ENCODE data around the gene CD69.

The CD69 gene
- 0.25 to 117 (median 6.1) reads per million in 18 experiments for total RNA-seq

DNA sequence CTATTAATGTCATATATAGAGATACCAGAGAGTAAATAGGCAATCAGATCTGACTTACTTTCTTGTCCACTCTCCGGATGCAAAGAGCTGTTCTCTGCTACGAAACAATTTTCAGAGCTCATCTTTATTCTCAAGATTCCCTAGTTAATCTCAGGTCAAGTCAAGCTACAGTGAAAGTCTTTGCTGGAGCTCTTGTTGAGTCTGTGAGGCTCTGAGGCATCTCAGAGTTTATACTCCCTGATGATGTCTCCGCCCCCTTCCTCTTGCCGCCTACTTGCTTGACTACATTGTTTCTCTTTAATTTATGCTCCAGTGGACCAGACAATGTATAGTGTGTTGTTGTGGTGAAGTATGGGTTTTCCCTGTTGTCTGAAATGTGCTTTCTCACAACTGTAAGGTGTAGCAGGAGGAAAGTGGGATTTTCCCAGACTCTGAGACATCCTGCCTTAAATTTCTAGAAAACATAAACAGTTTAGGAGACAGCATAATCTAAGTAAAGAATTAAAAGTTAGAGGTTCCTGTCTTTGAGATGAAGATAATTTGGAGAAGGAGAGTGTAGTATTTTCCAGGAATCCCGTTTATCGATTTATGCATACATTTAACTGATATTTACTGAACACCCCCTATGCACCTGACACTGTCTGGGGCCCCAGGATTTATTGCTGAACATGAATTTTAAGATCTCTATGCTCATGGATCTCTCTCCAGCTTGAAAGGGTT, at the start of gene CD69:
CD69 (minus strand) TSS at position 203 of the 720 bp plus-strand sequence; CDS start at position 122, 81 bp downstream.
- DNase-seq = peak; percentile 55 to 64

- peak in 1 of 2 donors; percentile 61 for DNase-seq
Measured at GRCh38 chr12:9809866-9810265, 49.2 kb upstream of the CD69 start.

DNA sequence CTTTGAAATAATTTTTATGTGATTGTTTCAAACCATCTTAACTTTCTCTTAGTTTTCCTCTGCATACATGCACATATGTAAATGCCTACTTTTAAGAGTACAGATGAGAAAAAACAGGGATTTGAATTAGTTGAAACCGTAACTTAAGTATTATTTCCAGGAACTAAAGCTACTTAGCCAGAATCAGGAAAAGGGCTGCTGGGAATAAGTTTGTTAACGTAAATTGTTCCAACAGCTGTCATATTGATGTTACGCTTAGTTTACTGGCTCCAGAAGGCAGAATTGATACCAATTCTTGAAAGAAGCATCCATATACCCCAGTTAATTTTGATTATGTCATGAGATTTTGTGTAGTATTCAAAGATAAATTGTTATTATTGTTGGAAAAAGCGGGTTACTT, 48.6 kb upstream of the CD69 start:
- no peak for DNase-seq

GRCh38 chr12:9808504-9808903, 47.8 kb upstream of the CD69 start:
- DNase-seq = peak; percentile 50 to 68

- no peak for DNase-seq
Measured at GRCh38 chr12:9806714-9807113, 46.0 kb upstream of the CD69 start.

DNA sequence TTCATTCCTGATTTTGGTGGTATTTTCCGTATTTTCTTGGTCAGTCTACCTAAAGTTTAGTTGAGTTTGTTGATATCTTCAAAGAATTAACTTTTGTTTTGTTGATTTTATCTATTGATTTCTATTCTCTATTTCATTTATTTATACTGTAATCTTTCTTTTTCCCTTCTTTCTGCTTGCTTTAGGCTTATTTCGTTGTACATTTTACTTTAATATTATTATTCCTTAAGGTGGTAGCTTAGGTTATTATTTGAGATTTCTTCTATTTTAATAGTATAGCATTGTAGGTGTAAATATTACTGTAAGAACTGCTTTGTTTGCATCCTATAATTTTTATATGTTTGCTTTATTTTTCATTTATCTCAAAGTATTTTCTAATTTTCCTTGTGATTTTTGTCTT, 45.2 kb upstream of the CD69 start:
- no peak for DNase-seq

DNA sequence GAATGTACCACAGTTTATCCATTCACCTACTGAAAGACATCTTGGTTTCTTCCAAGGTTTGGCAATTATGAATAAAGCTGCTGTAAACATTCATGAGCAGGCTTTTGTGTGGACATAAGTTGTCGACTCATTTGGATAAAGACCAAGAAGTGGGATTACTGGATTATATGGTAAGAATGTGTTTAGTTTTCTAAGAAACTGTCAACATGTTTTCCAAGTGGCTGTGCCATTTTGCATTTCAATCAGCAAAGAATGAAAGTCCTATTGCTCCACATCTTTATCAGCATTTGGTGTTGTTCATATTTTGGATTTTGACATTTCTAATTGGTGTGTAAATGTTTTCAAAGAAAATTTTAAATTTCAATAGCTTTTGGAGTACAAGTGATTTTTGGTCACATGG, 39.3 kb upstream of the CD69 start:
- no peak for DNase-seq

DNA sequence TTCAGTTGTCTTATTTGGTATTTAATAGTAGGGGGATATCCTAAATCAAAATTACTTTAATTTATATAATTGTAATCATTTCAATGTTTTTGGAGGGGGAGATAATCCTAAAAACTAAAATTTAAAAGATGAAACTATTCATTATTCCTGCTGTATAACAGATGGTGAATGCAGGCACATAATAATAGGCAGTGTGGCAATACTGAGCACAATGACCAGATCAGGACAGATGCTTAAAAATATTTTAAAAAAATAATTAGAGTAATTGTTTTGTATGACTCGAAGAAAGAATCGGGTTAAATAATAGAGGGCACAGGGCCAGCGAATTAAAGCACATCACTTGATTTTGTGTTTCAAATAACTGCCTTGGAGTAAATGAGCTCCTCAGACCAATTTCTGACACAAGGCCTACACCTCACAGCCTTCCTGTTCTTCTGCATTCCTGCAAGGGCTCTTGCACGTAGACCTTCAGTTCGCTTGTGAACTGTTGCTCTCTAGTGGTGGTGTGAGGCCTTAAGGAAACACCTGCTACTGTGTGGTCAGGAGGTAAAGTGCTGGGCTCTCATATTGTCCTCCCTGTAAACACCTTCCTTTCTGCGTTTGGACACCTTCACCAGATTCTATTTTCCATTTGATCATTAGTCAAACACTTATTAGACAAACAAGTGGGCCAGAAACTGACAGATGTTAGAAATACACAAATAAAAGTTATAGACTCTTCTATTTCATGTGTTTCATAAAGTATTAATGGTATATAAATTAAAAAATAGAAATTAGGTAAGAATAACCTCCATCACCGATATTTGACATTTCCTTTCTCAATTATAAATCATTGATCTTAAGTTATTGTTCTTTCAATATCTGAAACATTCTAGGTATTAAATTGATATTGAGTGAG, 37.3 kb upstream of the CD69 start:
- DNase-seq = peak; percentile 54 to 68

DNA sequence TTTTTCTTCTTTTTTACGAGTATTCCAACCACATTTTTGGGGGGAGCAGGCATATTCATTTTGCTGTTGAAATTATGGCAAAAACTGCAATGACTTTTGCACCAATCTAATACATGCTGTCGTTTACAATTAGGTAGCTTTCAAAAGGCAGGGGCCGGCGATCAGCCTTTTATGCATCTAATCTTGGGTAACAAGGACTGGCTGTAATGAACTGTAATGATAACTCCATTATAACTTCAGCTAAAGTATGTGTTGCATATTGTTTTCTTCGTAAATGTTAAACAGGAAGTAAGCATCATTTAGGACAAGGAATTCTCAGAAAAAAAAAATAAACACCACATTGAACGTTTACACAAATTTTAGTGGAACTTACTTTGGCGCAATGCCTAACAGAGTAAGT, 36.3 kb upstream of the CD69 start:
- peak in 1 of 2 donors; percentile 73 for DNase-seq

GRCh38 chr12:9796346-9796745, 35.6 kb upstream of the CD69 start:
- no peak for DNase-seq

- DNase-seq = no peak
Measured at GRCh38 chr12:9795945-9796344, 35.2 kb upstream of the CD69 start.

GRCh38 chr12:9794484-9795093, 33.9 kb upstream of the CD69 start:
- DNase-seq = no peak

DNA sequence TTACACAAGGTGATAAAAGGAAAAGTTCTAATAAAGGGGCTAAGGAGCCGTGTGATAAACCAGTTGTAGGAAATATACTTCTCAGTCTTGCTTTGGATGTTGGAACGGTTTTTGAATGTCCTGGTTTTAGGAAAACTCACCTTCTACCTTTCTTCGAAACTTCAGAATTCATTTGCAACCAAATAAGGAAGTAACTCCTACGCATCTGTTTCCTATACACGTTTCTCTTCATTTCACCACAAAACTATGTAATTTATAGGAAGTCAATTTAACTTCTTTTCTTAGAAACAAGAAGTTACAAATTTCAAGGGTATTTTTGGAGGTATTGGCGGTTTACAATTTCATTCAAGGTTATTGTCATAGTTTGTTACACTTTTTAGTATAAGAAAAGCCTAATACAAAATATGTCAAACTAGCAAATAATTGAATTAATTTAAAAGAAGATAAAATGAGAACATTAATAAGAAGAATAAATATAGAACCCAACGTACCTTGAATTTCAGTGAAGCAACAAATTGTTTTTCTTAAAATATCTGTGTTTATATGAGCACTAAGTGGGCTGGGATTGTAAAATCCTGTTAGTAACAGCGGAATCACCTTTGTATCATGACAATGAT, 33.2 kb upstream of the CD69 start:
- peak; percentile 77 to 96 for DNase-seq

- no peak for DNase-seq
Measured at GRCh38 chr12:9792961-9793617, 32.4 kb upstream of the CD69 start.

DNA sequence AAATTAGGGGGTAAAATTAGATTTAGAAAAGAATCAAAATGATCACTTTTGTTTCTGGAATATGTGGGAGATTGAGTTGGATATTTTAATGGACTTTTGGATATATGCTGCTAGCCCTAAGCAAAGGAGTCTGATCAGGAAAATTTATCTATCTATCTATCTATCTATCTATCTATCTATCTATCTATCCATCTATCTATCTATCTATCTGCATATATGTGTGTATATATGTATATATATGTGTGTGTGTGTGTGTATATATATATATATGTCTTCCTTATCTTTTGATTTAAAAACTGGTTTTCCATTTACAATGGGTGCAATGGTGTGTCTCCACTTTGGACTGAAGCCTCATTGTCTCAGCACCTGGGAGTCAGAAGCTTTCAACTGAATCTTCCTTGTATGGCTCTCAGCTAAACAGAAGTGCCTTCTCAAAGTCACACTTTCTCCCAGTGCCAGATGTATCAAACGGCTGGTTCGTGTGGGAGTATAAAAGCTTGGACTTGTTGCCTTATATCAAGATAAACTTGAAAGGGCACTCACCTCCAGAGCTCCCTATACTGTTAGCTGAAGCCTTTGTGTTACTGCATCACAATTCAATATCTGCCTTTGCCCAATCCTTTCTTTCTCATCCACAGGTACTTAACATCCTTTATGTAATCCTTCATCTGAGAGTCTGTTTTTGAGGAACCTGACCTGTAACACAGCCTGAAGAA, 31.6 kb upstream of the CD69 start:
- no peak for DNase-seq

DNA sequence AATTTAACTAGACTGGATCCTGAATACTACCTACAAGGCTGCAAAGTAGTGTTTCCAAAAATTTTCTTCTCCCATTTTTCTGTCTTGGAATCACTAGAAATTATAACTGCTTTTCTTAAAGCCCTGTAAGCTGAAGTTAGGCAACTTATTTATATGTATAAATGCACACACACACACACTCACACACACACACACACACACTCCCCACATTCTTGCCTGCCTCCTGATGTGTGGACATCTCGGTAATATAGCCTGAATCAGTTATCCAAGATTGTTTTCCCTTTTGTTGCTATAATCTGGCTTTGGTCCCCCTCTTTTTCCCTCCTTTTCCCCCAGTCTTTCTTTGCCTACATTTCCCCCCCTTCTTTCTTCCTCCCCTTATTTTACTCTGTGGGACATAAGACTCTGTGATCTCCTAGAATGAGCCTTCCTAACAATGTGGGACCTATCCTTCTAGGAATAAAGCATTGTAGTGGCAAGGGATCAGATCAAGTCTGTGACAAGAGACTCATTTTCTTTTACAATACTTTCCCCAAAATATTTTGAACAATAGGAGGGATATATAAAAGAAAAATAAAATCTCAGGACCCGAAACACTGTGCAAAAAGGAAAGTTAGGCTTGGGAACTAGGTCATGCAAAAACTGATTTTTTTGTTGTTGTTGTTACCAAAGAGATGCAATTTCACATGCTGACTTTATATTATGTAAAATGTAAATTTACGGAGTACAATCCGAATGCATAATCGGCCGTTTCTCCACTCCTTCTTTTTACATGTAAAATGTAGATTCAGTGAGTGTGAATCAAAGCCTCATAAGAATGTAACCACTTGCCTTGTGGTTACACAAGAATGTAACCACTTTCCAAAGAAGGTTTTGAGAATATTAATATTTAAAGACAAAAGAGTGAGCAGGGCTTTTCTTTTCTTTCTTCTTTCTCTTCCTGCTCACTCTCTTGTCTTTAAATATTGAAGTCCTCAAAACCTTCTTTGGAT, 26.3 kb upstream of the CD69 start:
- no peak for DNase-seq

DNA sequence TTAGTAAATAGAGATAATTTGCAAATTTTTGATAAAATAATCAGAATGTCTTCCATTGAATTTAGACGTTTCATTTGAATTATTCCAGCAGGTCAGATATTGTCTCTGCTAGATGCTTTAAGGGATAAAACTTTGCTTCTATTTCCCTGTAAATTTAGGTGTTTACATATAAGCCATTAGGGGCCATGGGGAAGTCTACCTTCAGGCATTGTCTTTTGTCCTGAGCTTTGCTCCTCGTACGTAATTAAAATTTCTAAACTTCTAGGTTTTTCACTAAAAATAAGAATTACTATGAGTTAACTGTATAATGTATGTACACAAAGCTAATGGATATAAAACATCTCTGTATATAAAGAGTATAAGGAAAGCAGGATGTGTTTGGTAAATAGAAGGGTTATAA, 24.1 kb upstream of the CD69 start:
- no peak for DNase-seq

DNA sequence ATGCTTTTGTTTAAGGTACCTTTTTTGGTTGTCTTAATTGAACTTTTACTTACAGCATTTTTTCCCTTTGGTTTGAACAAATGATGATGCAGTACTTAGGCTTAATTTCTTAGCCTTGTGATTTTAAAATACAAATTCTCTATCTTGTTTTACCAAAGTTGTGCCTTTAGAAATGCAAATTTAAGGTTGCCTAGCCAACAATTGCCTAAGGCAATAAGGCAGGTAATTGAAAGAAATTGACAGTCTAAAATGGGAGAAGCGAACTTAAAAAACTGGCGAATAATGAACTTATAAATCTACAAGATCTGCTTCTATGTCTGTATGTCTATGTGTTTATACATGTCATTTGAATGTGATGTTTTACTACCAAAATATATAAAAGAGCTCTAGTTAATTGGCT, 23.6 kb upstream of the CD69 start:
- DNase-seq = no peak

GRCh38 chr12:9782547-9783382, 22.1 kb upstream of the CD69 start:
- DNase-seq = no peak
